ENCODE results near the gene NACC1. TPM values are rescaled to one million over a fixed set of nuclear protein-coding genes. Genes with fewer than 3 reads are reported as not detected.

Gene NACC1
- total and polyA plus RNA-seq, 2 donors from 2014 or later = 16.7 to 46.1 TPM

GRCh38 chr19:13109361-13110098 is 8.5 kb upstream of the NACC1 start:
- Histone ChIP-seq H3K27me3 (ENCODE audit: control insufficient read depth, insufficient read depth, low read length) (no peaks in the 10 kb centered on the region), H3K36me3 (ENCODE audit: control insufficient read depth in 2 of 3, insufficient read depth in 3 of 3, low read length in 3 of 3) (peaks cover 0 to 2% (median 0%) of the 10 kb centered on the region in 3 donors), H3K9ac (ENCODE audit: low read length in 3 of 3) (no peak overlapping the region), H3K4me3 (ENCODE audit: low read length in 3 of 3) (no peak overlapping the region), H3K27ac (ENCODE audit: low read depth in 2 of 2, low read length in 2 of 2) (no peak overlapping the region), H3K9me3 (ENCODE audit: control insufficient read depth in 2 of 3, insufficient read depth in 1 of 3, low read length in 3 of 3) (no peaks in the 10 kb centered on the region), H3K4me1 (ENCODE audit: control insufficient read depth in 2 of 3, insufficient read depth in 2 of 3, low read depth in 1 of 3, low read length in 3 of 3) (no peaks in the 10 kb centered on the region)
- intact Hi-C loops (cut with DNase I) = no loop called here
- TF ChIP-seq CTCF (IDR thresholded peaks at IDR 0.05; ENCODE audit: borderline replicate concordance, extremely low read depth, insufficient read depth) = no peak
- FAIRE-seq (no peak), DNase-seq (no peak)

- no peak for DNase-seq
- no peaks in the 10 kb centered on the region for H3K27me3 ChIP-seq (ENCODE audit: control insufficient read depth, insufficient read depth, low read length)
- no peaks in the 10 kb centered on the region for H3K9me3 ChIP-seq (ENCODE audit: control insufficient read depth in 2 of 3, insufficient read depth in 1 of 3, low read length in 3 of 3)
- H3K4me1 ChIP-seq (ENCODE audit: control insufficient read depth in 2 of 3, insufficient read depth in 2 of 3, low read depth in 1 of 3, low read length in 3 of 3) = no peaks in the 10 kb centered on the region
- no peak overlapping the region for H3K27ac ChIP-seq (ENCODE audit: low read depth in 2 of 2, low read length in 2 of 2)
- no peak for FAIRE-seq
- intact Hi-C loops (cut with DNase I) = no loop called here
- TF ChIP-seq CTCF (IDR thresholded peaks at IDR 0.05; ENCODE audit: borderline replicate concordance, extremely low read depth, insufficient read depth) = no peak
- H3K36me3 ChIP-seq (ENCODE audit: control insufficient read depth in 2 of 3, insufficient read depth in 3 of 3, low read length in 3 of 3) = peaks cover 0 to 2% (median 0%) of the 10 kb centered on the region in 3 donors
- no peak overlapping the region for H3K4me3 ChIP-seq (ENCODE audit: low read length in 3 of 3)
- no peak overlapping the region for H3K9ac ChIP-seq (ENCODE audit: low read length in 3 of 3)
Observed at GRCh38 chr19:13110099-13110610, 7.9 kb upstream of the NACC1 start.

- FAIRE-seq = no peak
- intact Hi-C loops (cut with DNase I) = no loop called here
- no peak for TF ChIP-seq CTCF (IDR thresholded peaks at IDR 0.05; ENCODE audit: borderline replicate concordance, extremely low read depth, insufficient read depth)
- peaks cover 0 to 10% (median 7%) of the 10 kb centered on the region in 3 donors for H3K4me1 ChIP-seq (ENCODE audit: control insufficient read depth in 2 of 3, insufficient read depth in 2 of 3, low read depth in 1 of 3, low read length in 3 of 3)
- no peak overlapping the region for H3K9ac ChIP-seq (ENCODE audit: low read length in 3 of 3)
- H3K27me3 ChIP-seq (ENCODE audit: control insufficient read depth, insufficient read depth, low read length) = no peaks in the 10 kb centered on the region
- H3K9me3 ChIP-seq (ENCODE audit: control insufficient read depth in 2 of 3, insufficient read depth in 1 of 3, low read length in 3 of 3) = no peaks in the 10 kb centered on the region
- H3K36me3 ChIP-seq (ENCODE audit: control insufficient read depth in 2 of 3, insufficient read depth in 3 of 3, low read length in 3 of 3) = peaks cover 0 to 2% (median 0%) of the 10 kb centered on the region in 3 donors
- DNase-seq = no peak
- no peak overlapping the region for H3K27ac ChIP-seq (ENCODE audit: low read depth in 2 of 2, low read length in 2 of 2)
- H3K4me3 ChIP-seq (ENCODE audit: low read length in 3 of 3) = no peak overlapping the region
Observed at GRCh38 chr19:13112555-13112954, 5.5 kb upstream of the NACC1 start.

Data from kidney (tissue), 14 donors.